Measurements from ENCODE around the gene RFT1. TPM values are rescaled to one million over a fixed set of nuclear protein-coding genes. Genes with fewer than 3 reads are reported as not detected.

RFT1 gene
- total RNA-seq, 2 experiments from 2014 or later: 8.5 to 10.2 TPM

DNA sequence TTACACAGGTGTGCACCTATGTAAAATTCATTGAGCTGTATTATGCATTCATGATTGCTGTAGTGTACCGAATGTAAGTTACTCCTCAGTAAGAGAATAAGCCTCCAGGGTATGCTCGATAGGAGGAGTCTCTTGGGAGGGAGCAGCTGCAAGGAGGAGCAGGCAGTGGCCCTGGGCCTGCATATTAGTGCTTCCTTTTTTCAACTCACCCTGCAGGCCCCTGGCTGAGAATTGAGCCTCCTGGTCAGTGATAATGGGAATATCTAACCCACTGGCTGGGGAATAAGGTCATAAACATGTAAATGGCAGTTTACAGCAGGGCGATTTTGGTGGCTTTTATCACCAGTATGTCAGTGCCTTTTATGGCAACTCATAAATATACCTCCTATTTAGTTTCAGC, 62.7 kb downstream of the RFT1 start:
- no peaks in the 10 kb centered on the region for H3K36me3 ChIP-seq (ENCODE audit: insufficient read depth, low read length)
- no peaks in the 10 kb centered on the region for H3K27me3 ChIP-seq (ENCODE audit: control insufficient read depth in 1 of 2, insufficient read depth in 2 of 2, low read length in 2 of 2)
- Mint-ChIP-seq H3K4me3 (no peak overlapping the region), H3K36me3 (ENCODE audit: low read depth) (no peaks in the 10 kb centered on the region), H3K9me3 (no peaks in the 10 kb centered on the region), H3K27ac (no peak overlapping the region), H3K27me3 (no peaks in the 10 kb centered on the region), H3K4me1 (ENCODE audit: low read depth) (peaks cover 14% of the 10 kb centered on the region)
- TF ChIP-seq CTCF (IDR thresholded peaks at IDR 0.05): no peak
- CTCF ChIA-PET: no interaction called here
- intact Hi-C loops (cut with DNase I, micrococcal nuclease): no loop called here
- H3K27ac ChIP-seq (ENCODE audit: low read depth in 1 of 2, low read length in 2 of 2): no peak overlapping the region
- H3K4me1 ChIP-seq (ENCODE audit: insufficient read depth, low read length): peaks cover 13% of the 10 kb centered on the region
- H3K9me3 ChIP-seq (ENCODE audit: control insufficient read depth in 1 of 2, insufficient read depth in 1 of 2, low read length in 2 of 2): no peaks in the 10 kb centered on the region
- DNase-seq: no peak
- POLR2A ChIA-PET: interaction anchor here (0.7 kb wide), 1 partner anchor 23 kb away, joined by 3 read pairs; no protein-coding TSS in a partner anchor
- no peak overlapping the region for H3K4me3 ChIP-seq (ENCODE audit: low read length)
- no peak for ATAC-seq (ENCODE audit: poor library complexity)

DNA sequence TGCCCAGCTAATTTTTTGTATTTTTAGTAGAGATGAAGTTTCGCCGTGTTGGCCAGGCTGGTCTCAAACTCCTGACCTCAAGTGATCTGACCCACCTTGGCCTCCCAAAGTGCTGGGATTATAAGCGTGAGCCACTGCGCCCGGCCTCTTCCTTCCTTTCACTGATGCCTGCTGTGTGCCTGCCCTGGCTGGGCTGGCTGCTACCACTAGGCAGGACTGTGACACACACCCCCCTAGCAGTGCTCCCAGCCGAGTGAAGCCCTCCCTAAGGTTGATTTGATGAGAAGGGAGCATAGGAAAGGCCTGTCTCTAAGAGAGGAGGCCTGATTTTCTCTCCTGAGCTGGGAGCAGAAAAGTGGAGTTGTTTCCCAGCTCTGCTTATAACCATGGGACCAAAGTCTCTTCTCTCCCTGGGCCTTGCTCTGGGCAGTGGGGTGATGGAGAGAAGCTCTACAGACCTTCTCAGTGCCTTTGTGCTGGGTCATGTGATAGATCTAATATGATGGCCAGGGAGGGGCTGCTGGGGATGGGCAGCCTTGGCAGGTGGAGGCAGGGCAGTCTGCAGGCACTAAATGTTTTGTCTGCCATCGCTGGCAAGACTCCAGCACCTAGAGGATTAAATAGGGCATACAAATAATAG, 64.3 kb downstream of the RFT1 start:
- Histone ChIP-seq H3K4me3 (ENCODE audit: low read length) (no peak overlapping the region), H3K9me3 (ENCODE audit: control insufficient read depth in 1 of 2, insufficient read depth in 1 of 2, low read length in 2 of 2) (no peaks in the 10 kb centered on the region), H3K4me1 (ENCODE audit: insufficient read depth, low read length) (no peaks in the 10 kb centered on the region), H3K27me3 (ENCODE audit: control insufficient read depth in 1 of 2, insufficient read depth in 2 of 2, low read length in 2 of 2) (no peaks in the 10 kb centered on the region), H3K27ac (ENCODE audit: low read depth in 1 of 2, low read length in 2 of 2) (no peak overlapping the region), H3K36me3 (ENCODE audit: insufficient read depth, low read length) (no peaks in the 10 kb centered on the region)
- Mint-ChIP-seq H3K27ac (no peak overlapping the region), H3K4me1 (ENCODE audit: low read depth) (no peaks in the 10 kb centered on the region), H3K27me3 (no peaks in the 10 kb centered on the region), H3K9me3 (no peaks in the 10 kb centered on the region), H3K36me3 (ENCODE audit: low read depth) (no peaks in the 10 kb centered on the region), H3K4me3 (no peak overlapping the region)
- intact Hi-C loops (cut with DNase I, micrococcal nuclease): no loop called here
- no peak for TF ChIP-seq CTCF (IDR thresholded peaks at IDR 0.05)
- CTCF ChIA-PET: no interaction called here
- no peak for ATAC-seq (ENCODE audit: poor library complexity)
- POLR2A ChIA-PET: no interaction called here
- no peak for DNase-seq

- H3K9me3 Mint-ChIP-seq: no peaks in the 10 kb centered on the region
- Histone ChIP-seq H3K4me1 (ENCODE audit: insufficient read depth, low read length) (no peaks in the 10 kb centered on the region), H3K27me3 (ENCODE audit: control insufficient read depth in 1 of 2, insufficient read depth in 2 of 2, low read length in 2 of 2) (no peaks in the 10 kb centered on the region), H3K4me3 (ENCODE audit: low read length) (no peak overlapping the region), H3K36me3 (ENCODE audit: insufficient read depth, low read length) (no peaks in the 10 kb centered on the region), H3K27ac (ENCODE audit: low read depth in 1 of 2, low read length in 2 of 2) (no peak overlapping the region), H3K9me3 (ENCODE audit: control insufficient read depth in 1 of 2, insufficient read depth in 1 of 2, low read length in 2 of 2) (no peaks in the 10 kb centered on the region)
- ChIA-PET POLR2A (no interaction called here), CTCF (interaction anchor here (0.6 kb wide), 1 partner anchor 89 kb away, joined by 3 read pairs; no protein-coding TSS in a partner anchor)
- no peak for TF ChIP-seq CTCF (IDR thresholded peaks at IDR 0.05)
- DNase-seq: no peak
- intact Hi-C loops (cut with DNase I, micrococcal nuclease): no loop called here
- no peaks in the 10 kb centered on the region for H3K4me1 Mint-ChIP-seq (ENCODE audit: low read depth)
- no peak for ATAC-seq (ENCODE audit: poor library complexity)
- H3K27ac Mint-ChIP-seq: no peak overlapping the region
- H3K36me3 Mint-ChIP-seq (ENCODE audit: low read depth): no peaks in the 10 kb centered on the region
- H3K4me3 Mint-ChIP-seq: no peak overlapping the region
- peaks cover 4% of the 10 kb centered on the region for H3K27me3 Mint-ChIP-seq
Observed at GRCh38 chr3:53062905-53063304, 67.3 kb downstream of the RFT1 start.
